GM06990 (cell line): Measurements from ENCODE around the gene CASS4.
"Not testable (repeated sequence)": the region's sequence is repeated elsewhere in the genome, so short reads cannot be mapped to it uniquely, and the experiment has no call there.

Source experiments
- DNase-seq: peaks from one replicate; pipeline ENCODE4 v3.0.0-alpha.2; 2011; ENCODE audit not compliant: insufficient read length; ENCODE audit errors: extremely low read depth
- H3K27me3 ChIP-seq: replicated peaks from 2 replicates; pipeline ENCODE4 v1.6.0; 2011; ENCODE audit warnings: low read length; ENCODE audit not compliant: control insufficient read depth, insufficient read depth
- H3K36me3 ChIP-seq: 2 replicates; pipeline ENCODE4 v1.5.1; 2011; ENCODE audit warnings: low read length; ENCODE audit not compliant: control insufficient read depth, insufficient read depth
- H3K4me3 ChIP-seq: replicated peaks from 2 replicates; pipeline ENCODE4 v1.5.1; 2011; ENCODE audit warnings: low read depth, mild to moderate bottlenecking, control low read depth, low read length
- TF ChIP-seq, protein P1 (sequence below): IDR thresholded peaks from 2 replicates; pipeline ENCODE4 v1.5.1; 2011; ENCODE audit warnings: low read length, control low read depth, mild to moderate bottlenecking, inconsistent platforms; ENCODE audit not compliant: insufficient read depth, poor library complexity, severe bottlenecking

CASS4 gene

DNA sequence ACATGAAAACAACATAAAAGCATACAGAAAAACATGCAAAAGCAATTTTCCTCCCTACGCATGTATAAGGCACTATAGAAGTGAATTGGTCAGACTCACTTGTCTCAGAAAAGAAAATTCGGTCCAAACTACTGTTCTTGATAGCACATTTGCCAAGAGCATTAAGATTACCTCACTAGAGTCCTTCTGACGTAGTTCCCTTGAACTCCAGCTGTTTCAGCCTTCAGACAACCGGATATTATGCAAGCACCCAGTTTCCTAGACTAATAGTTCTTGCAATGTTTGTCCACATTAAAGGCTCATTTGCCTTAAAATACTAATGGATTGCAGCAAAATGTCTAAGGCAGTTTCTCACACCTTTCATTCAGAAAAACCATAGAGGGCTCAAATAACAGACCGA lies 2.5 kb upstream of the CASS4 start:
- H3K27me3 ChIP-seq = no peaks in the 10 kb centered on the region
- TF ChIP-seq, protein P1, sequence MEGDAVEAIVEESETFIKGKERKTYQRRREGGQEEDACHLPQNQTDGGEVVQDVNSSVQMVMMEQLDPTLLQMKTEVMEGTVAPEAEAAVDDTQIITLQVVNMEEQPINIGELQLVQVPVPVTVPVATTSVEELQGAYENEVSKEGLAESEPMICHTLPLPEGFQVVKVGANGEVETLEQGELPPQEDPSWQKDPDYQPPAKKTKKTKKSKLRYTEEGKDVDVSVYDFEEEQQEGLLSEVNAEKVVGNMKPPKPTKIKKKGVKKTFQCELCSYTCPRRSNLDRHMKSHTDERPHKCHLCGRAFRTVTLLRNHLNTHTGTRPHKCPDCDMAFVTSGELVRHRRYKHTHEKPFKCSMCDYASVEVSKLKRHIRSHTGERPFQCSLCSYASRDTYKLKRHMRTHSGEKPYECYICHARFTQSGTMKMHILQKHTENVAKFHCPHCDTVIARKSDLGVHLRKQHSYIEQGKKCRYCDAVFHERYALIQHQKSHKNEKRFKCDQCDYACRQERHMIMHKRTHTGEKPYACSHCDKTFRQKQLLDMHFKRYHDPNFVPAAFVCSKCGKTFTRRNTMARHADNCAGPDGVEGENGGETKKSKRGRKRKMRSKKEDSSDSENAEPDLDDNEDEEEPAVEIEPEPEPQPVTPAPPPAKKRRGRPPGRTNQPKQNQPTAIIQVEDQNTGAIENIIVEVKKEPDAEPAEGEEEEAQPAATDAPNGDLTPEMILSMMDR = no peak
- no peak overlapping the region for H3K4me3 ChIP-seq
- H3K36me3 ChIP-seq = peaks cover 6% of the 10 kb centered on the region
- no peak for DNase-seq

DNA sequence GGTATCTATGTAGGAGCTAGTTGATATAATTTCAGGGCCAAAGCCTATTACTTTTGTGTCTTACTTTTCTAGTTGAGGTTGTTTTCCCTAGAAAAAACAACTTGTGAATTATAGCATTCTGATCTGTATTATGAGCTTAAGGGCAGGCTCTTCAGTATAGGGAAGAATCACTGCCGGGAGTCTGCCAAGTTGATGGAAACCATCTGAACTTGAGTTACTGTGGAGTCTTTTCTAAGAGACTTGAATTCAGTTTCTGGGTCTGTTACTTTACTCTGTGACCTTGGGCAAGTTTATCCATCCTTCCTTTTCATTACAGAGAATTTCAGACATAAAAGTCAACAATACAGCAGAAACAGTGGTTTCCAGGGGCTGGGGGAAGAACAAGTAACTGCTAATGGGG lies 2.1 kb upstream of the CASS4 start:
- Histone ChIP-seq H3K36me3 (peaks cover 6% of the 10 kb centered on the region), H3K27me3 (no peaks in the 10 kb centered on the region), H3K4me3 (no peak overlapping the region)
- TF ChIP-seq, protein P1 = no peak
- DNase-seq = no peak

DNA sequence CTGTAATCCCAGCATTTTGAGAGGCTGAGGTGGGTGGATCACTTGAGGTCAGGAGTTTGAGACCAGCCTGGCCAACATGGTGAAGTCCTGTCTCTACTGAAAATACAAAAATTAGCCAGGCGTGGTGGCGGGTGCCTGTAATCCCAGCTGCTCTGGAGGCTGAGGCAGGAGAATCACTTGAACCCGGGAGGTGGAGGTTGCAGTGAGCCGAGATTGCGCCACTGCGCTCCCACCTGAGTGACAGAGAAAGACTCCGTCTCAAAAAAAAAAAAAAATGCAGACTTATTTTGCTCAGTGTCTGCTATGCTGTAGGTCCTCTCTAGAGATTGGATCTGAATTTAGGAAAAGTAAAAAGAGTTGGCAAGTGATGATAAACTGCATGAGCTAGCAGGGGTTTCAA lies 773 bp upstream of the CASS4 start:
- DNase-seq, H3K4me3 ChIP-seq, H3K27me3 ChIP-seq, H3K36me3 ChIP-seq: not testable (repeated sequence)

DNA sequence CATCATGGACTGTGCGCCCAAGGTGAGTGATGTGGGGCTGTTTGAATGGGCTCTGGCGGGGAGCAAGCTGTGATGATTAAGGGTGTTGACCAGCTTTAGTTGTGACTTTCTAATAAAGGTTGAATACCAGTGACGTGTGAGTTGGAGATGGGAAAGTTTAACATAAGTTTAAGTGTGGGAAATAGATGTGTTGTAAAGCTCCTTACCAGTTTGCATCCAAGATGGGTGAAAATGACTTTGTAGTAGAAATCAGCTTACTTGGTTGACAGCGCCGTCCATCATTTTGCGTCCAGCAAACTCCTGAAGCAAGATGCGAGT lies 372 bp downstream of the CASS4 start:
- DNase-seq = no peak
- peaks cover 3% of the 10 kb centered on the region for H3K36me3 ChIP-seq
- TF ChIP-seq, protein P1 = no peak
- no peak overlapping the region for H3K4me3 ChIP-seq
- H3K27me3 ChIP-seq = no peaks in the 10 kb centered on the region

DNA sequence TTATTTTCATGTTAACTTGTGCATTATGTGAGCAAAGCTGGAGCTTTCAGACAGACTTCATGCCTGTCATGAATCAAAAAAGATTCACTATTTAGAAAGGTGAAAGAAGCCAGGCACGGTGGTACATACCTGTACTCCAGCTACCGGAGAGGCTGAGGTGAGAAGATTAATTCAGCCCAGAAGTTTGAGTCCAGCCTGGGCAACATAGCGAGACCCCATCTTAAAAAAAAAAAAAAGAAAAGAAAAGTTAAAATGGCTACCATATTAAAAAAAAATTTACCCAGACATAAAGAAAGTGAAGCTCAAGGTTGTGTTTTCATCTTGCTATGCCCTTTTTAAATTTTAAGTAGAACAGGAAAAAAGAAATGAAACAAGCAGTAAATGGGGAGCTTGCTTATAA lies 889 bp downstream of the CASS4 start:
- H3K4me3 ChIP-seq = no peak overlapping the region
- DNase-seq = no peak
- TF ChIP-seq, protein P1 = no peak
- peaks cover under 1% of the 10 kb centered on the region; the same call in 1 of the 2 replicates for H3K36me3 ChIP-seq
- H3K27me3 ChIP-seq = no peaks in the 10 kb centered on the region

DNA sequence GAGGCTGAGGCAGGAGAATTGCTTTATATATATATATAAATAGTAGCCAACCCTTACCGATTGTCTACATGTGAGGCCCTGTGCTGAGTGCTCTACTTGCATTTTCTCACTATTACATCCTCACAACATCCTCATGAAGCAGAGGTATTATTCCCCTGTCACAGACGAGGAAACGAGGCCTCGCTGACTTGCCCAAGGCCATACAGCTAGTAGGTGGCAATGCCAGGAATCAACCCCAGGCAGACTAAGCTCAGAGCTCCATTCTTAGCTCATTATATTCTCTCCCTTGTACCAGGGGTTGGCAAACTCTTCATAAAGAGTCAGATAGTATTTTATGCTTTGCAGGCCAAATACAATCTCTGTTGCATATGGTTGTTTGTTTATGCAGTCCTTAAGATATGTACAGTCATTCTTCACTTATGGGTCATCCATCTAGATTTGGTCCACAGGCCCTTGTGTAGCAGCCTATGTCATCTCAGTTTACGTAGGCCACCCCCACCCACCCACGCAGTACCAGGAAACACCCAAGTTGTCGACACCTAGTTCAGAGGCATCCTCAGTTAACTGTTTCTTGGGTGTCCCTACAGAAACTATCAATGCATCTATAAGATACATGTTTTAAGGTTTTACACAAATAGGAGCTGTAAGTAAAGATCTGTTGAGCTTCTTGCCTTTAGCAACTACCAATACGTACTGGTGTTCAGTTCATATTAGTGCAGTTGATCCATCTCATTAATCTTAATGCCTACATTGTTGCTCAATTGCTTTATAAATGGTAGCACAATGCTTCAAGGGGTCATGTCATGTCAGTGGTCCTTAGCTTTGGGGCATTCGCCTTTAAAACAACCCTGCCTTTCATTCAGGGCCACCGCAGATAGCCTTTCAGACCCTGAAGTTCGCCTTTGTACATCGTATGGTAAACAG lies 3.0 kb downstream of the CASS4 start:
- TF ChIP-seq, protein P1 = no peak
- no peak for DNase-seq
- Histone ChIP-seq H3K4me3 (no peak overlapping the region), H3K36me3 (no peaks in the 10 kb centered on the region), H3K27me3 (no peaks in the 10 kb centered on the region)
